H9 (cell line): ENCODE measurements around the gene PLPP2. TPM values are rescaled to one million over a fixed set of nuclear protein-coding genes. Genes with fewer than 3 reads are reported as not detected.

Source experiments
- DNase-seq: peaks from one replicate; pipeline ENCODE4 v3.0.0-alpha.2; 2017
- H2AFZ ChIP-seq: one replicate; pipeline ENCODE4 v1.6.1; 2013; ENCODE audit warnings: mild to moderate bottlenecking, low read length, control low read depth, moderate library complexity
- H2AK5ac ChIP-seq: 2 replicates; pipeline ENCODE4 v1.6.1; 2013; ENCODE audit warnings: low read length, control low read depth, mixed read lengths; ENCODE audit not compliant: insufficient read length
- H2BK120ac ChIP-seq: one replicate; pipeline ENCODE4 v1.6.1; 2013; ENCODE audit warnings: low read depth, mild to moderate bottlenecking, low read length, control low read depth, inconsistent platforms; ENCODE audit not compliant: poor library complexity, severe bottlenecking
- H2BK12ac ChIP-seq: 2 replicates; pipeline ENCODE4 v1.6.1; 2013; ENCODE audit warnings: low read length, control low read depth, mixed read lengths, low read depth; ENCODE audit not compliant: insufficient read length
- H2BK15ac ChIP-seq: 2 replicates; pipeline ENCODE4 v1.6.1; 2013; ENCODE audit warnings: low read depth, low read length, control low read depth
- H2BK20ac ChIP-seq: one replicate; pipeline ENCODE4 v1.6.1; 2013; ENCODE audit warnings: low read depth, mild to moderate bottlenecking, low read length, control low read depth, inconsistent platforms; ENCODE audit not compliant: poor library complexity, severe bottlenecking
- H2BK5ac ChIP-seq: 2 replicates; pipeline ENCODE4 v1.6.1; 2013; ENCODE audit warnings: low read length, control low read depth, mixed read lengths; ENCODE audit not compliant: insufficient read length
- H3K14ac ChIP-seq: 2 replicates; pipeline ENCODE4 v1.6.1; 2013; ENCODE audit warnings: low read length, control low read depth; ENCODE audit not compliant: insufficient read depth
- H3K18ac ChIP-seq: 2 replicates; pipeline ENCODE4 v1.6.1; 2013; ENCODE audit warnings: low read depth, mild to moderate bottlenecking, mixed read lengths, low read length, control low read depth; ENCODE audit not compliant: insufficient read length
- H3K23ac ChIP-seq: 2 replicates; pipeline ENCODE4 v1.6.1; 2013; ENCODE audit warnings: low read length, control low read depth, mixed read lengths, low read depth; ENCODE audit not compliant: insufficient read length
- H3K23me2 ChIP-seq: 2 replicates; pipeline ENCODE4 v1.6.1; 2013; ENCODE audit warnings: low read depth, mild to moderate bottlenecking, mixed read lengths, low read length, control low read depth; ENCODE audit not compliant: insufficient read length, poor library complexity, severe bottlenecking
- H3K27ac ChIP-seq: 2 replicates; pipeline ENCODE4 v1.5.1; 2013; ENCODE audit warnings: low read length, control low read depth, mixed read lengths, low read depth; ENCODE audit not compliant: insufficient read length
- H3K27me3 ChIP-seq: 2 replicates; pipeline ENCODE4 v1.6.1; 2013; ENCODE audit warnings: low read length, control low read depth, inconsistent platforms; ENCODE audit not compliant: insufficient read depth
- H3K4ac ChIP-seq: 2 replicates; pipeline ENCODE4 v1.6.1; 2013; ENCODE audit warnings: low read depth, mild to moderate bottlenecking, control low read depth, inconsistent platforms, low read length, moderate library complexity
- H3K4me1 ChIP-seq: 2 replicates; pipeline ENCODE4 v1.6.1; 2013; ENCODE audit warnings: low read length, control low read depth, inconsistent platforms; ENCODE audit not compliant: insufficient read depth
- H3K4me2 ChIP-seq: 2 replicates; pipeline ENCODE4 v1.6.1; 2013; ENCODE audit warnings: low read length, control low read depth, mixed read lengths; ENCODE audit not compliant: insufficient read length, insufficient read depth
- H3K56ac ChIP-seq: 2 replicates; pipeline ENCODE4 v1.6.1; 2013; ENCODE audit warnings: low read depth, mild to moderate bottlenecking, mixed read lengths, low read length, control low read depth; ENCODE audit not compliant: insufficient read length
- H3K79me1 ChIP-seq: 2 replicates; pipeline ENCODE4 v1.6.1; 2013; ENCODE audit warnings: low read depth, mild to moderate bottlenecking, moderate library complexity, low read length, control low read depth, inconsistent platforms; ENCODE audit not compliant: insufficient read depth, poor library complexity, severe bottlenecking
- H3K79me2 ChIP-seq: 2 replicates; pipeline ENCODE4 v1.6.1; 2013; ENCODE audit warnings: low read length, control low read depth, inconsistent platforms; ENCODE audit not compliant: insufficient read depth
- H3K9ac ChIP-seq: 2 replicates; pipeline ENCODE4 v1.6.1; 2013; ENCODE audit warnings: low read length, control low read depth, mixed read lengths; ENCODE audit not compliant: insufficient read length; ENCODE audit errors: extremely low read depth
- H3K9me3 ChIP-seq: one replicate; pipeline ENCODE4 v1.6.1; 2013; ENCODE audit warnings: low read depth, low read length, inconsistent platforms; ENCODE audit not compliant: control insufficient read depth
- H3T11ph ChIP-seq: one replicate; pipeline ENCODE4 v1.6.1; 2013; ENCODE audit warnings: mild to moderate bottlenecking, low read length, control low read depth, inconsistent platforms
- H4K20me1 ChIP-seq: one replicate; pipeline ENCODE4 v1.6.1; 2013; ENCODE audit not compliant: control insufficient read depth, insufficient read length, insufficient read depth
- H4K5ac ChIP-seq: 2 replicates; pipeline ENCODE4 v1.6.1; 2013; ENCODE audit warnings: low read depth, mild to moderate bottlenecking, mixed read lengths, low read length, control low read depth; ENCODE audit not compliant: insufficient read length
- H4K8ac ChIP-seq: replicated peaks from 2 replicates; pipeline ENCODE4 v1.6.1; 2013; ENCODE audit warnings: low read length, control low read depth, mixed read lengths, low read depth; ENCODE audit not compliant: insufficient read length
- H4K91ac ChIP-seq: 2 replicates; pipeline ENCODE4 v1.6.1; 2013; ENCODE audit warnings: low read depth, mild to moderate bottlenecking, moderate library complexity, mixed read lengths, low read length, control low read depth; ENCODE audit not compliant: insufficient read length
- H3K27ac Mint-ChIP-seq, 3 experiments: 2 replicates in 2 of 3; 3 replicates in 1 of 3; pipeline ENCODE4 v1.8.0; 2020 to 2021; ENCODE audit warnings: mixed read lengths in 3 of 3, mild to moderate bottlenecking in 1 of 3, moderate library complexity in 1 of 3
- H3K27me3 Mint-ChIP-seq: 2 replicates; pipeline ENCODE4 v1.8.0; 2021; ENCODE audit warnings: low read depth, mild to moderate bottlenecking, moderate library complexity, mixed read lengths
- H3K36me3 Mint-ChIP-seq, 3 experiments: 2 replicates in 2 of 3; 3 replicates in 1 of 3; pipeline ENCODE4 v1.8.0; 2020 to 2021; ENCODE audit warnings: low read depth in 3 of 3, mixed read lengths in 3 of 3; ENCODE audit not compliant: insufficient read depth in 1 of 3
- H3K4me1 Mint-ChIP-seq, 2 experiments: 2 replicates each; pipeline ENCODE4 v1.8.0; 2020; ENCODE audit warnings: mixed read lengths in 2 of 2
- H3K4me3 Mint-ChIP-seq, 2 experiments: 2 replicates in 1 of 2; 3 replicates in 1 of 2; pipeline ENCODE4 v1.8.0; 2020 to 2021; ENCODE audit warnings: mild to moderate bottlenecking in 2 of 2, mixed read lengths in 2 of 2, moderate library complexity in 1 of 2
- H3K9me3 Mint-ChIP-seq, 2 experiments: 2 replicates in 1 of 2; 3 replicates in 1 of 2; pipeline ENCODE4 v1.8.0; 2020; ENCODE audit warnings: mild to moderate bottlenecking in 2 of 2, mixed read lengths in 2 of 2, moderate library complexity in 1 of 2
- WGBS: extraction: QIAGEN DNeasy Blood & Tissue Kit; methylation state at CpG from one replicate; pipeline ENCODE4 v1.1.7; 2013; ENCODE audit warnings: missing lambda C conversion rate, low lambda C conversion rate, mixed read lengths; ENCODE audit not compliant: insufficient read length; ENCODE audit errors: extremely low coverage; 5-methylcytosine and 5-hydroxymethylcytosine counted together
- total RNA-seq: library from RNA; stranded (reverse); gene quantifications from 2 replicates; pipeline ENCODE4 v1.2.1, GENCODE V29; 2021
- TF ChIP-seq, protein P1 (sequence below): fragments of 200-600 bp; sonication (generic); conservative IDR thresholded peaks from 3 replicates; pipeline ENCODE4 v1.8.0; 2021; ENCODE audit warnings: antibody characterized with exemption, mild to moderate bottlenecking

Gene PLPP2
- total RNA-seq, 1 experiment from 2014 or later = 143 TPM

DNA sequence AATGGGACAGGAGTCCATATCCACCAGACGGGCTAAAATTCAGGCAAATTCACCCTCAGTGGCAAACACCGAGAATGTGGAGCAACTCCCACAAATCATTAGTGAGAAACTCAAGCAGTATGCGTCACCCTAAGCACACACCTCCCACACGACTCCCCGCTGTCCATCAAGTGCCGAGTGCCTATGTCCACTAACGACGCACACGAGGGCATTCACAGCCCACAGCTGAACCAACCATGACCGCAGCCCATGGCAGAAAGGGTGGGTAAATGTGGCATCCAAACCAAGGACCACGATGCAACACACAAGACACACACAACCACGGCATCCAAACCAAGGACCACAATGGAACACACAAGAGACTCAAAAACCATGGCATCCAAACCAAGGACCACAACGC is 31.4 kb upstream of the PLPP2 start:
- no peak overlapping the region for H2AK5ac ChIP-seq
- H3K18ac ChIP-seq = no peak overlapping the region
- H3K79me1 ChIP-seq = peaks cover under 1% of the 10 kb centered on the region
- TF ChIP-seq, protein P1, sequence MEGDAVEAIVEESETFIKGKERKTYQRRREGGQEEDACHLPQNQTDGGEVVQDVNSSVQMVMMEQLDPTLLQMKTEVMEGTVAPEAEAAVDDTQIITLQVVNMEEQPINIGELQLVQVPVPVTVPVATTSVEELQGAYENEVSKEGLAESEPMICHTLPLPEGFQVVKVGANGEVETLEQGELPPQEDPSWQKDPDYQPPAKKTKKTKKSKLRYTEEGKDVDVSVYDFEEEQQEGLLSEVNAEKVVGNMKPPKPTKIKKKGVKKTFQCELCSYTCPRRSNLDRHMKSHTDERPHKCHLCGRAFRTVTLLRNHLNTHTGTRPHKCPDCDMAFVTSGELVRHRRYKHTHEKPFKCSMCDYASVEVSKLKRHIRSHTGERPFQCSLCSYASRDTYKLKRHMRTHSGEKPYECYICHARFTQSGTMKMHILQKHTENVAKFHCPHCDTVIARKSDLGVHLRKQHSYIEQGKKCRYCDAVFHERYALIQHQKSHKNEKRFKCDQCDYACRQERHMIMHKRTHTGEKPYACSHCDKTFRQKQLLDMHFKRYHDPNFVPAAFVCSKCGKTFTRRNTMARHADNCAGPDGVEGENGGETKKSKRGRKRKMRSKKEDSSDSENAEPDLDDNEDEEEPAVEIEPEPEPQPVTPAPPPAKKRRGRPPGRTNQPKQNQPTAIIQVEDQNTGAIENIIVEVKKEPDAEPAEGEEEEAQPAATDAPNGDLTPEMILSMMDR = no peak
- no peak overlapping the region for H3K4ac ChIP-seq
- H3K14ac ChIP-seq = no peak overlapping the region
- H3K4me3 Mint-ChIP-seq = no peak overlapping the region
- peaks cover 6% of the 10 kb centered on the region for H3K9me3 ChIP-seq
- DNase-seq = no peak
- H3K79me2 ChIP-seq = no peaks in the 10 kb centered on the region
- H4K91ac ChIP-seq = no peak overlapping the region
- H3K36me3 Mint-ChIP-seq = peaks cover 40 to 56% (median 47%) of the 10 kb centered on the region in 3 experiments
- no peak overlapping the region for H2BK15ac ChIP-seq
- no peak overlapping the region for H3K4me2 ChIP-seq
- no peak overlapping the region for H3K27ac Mint-ChIP-seq
- no peaks in the 10 kb centered on the region for H3K4me1 ChIP-seq
- no peaks in the 10 kb centered on the region for H3K4me1 Mint-ChIP-seq
- H4K20me1 ChIP-seq = no peaks in the 10 kb centered on the region
- no peak overlapping the region for H2AFZ ChIP-seq
- H3K27me3 ChIP-seq = no peaks in the 10 kb centered on the region
- no CpG with 5 or more reads among the region's 13 CpGs for WGBS
- no peaks in the 10 kb centered on the region for H3K27me3 Mint-ChIP-seq
- peaks cover 13 to 18% of the 10 kb centered on the region in 2 experiments for H3K9me3 Mint-ChIP-seq
- H3K23me2 ChIP-seq = no peaks in the 10 kb centered on the region
- H2BK12ac ChIP-seq = no peak overlapping the region
- no peak overlapping the region for H3T11ph ChIP-seq
- no peak overlapping the region for H3K9ac ChIP-seq
- H4K8ac ChIP-seq = no peak overlapping the region
- H2BK20ac ChIP-seq = no peak overlapping the region
- no peak overlapping the region for H3K23ac ChIP-seq
- H4K5ac ChIP-seq = no peak overlapping the region
- H3K56ac ChIP-seq = no peak overlapping the region
- no peak overlapping the region for H2BK120ac ChIP-seq
- no peak overlapping the region for H2BK5ac ChIP-seq
- H3K27ac ChIP-seq = no peak overlapping the region
